Measurements from ENCODE around the gene TNS1. TPM values are rescaled to one million over a fixed set of nuclear protein-coding genes. Genes with fewer than 3 reads are reported as not detected.

TNS1 gene
- polyA plus RNA-seq, 1 of the 3 experiments (the other 2 are of a cell fraction), result 12.1 TPM

DNA sequence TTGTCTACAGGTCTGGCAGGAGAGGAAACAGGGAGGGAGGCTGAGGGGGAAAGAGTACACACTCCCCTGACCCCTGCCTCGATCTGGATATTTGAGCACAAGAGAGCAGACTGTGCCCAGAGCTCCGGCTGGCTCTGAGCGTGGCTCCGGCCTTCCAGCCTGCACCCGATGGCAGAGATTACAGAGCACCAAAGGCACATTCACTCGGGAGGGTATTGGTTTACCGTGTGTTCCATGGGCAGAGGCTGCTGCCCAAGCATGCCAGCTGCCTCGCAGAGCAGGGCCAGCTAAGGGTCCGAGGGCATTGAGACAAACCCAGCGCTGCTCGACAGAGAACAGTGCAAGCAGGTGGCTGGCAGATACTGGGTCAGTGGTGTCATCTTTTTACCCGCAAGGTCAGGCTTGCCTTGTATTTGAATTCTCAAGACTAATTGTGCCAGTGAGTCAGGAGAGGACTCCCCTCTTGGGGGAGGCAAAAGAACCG is 132.2 kb downstream of the TNS1 start:
- no peak overlapping the region; a peak in 1 of 4 replicates for H3K27ac ChIP-seq (ENCODE audit: low read depth in 2 of 2, low read length in 1 of 2)
- no peaks in the 10 kb centered on the region for H3K9me2 ChIP-seq
- peaks cover 4% of the 10 kb centered on the region for H3F3A ChIP-seq (replicated peaks; ENCODE audit: insufficient read depth)
- no peak for TF ChIP-seq TEAD4 (IDR thresholded peaks at IDR 0.05; ENCODE audit: borderline replicate concordance, insufficient read depth)
- TF ChIP-seq CHD2 (IDR thresholded peaks at IDR 0.05; ENCODE audit: low read length, partially characterized antibody), result no peak
- peak; percentile 38; the same call in 1 of the 2 replicates for TF ChIP-seq GATA2 (CRISPR knock-in tag; IDR thresholded peaks at IDR 0.05)
- H3K4me1 ChIP-seq (ENCODE audit: control insufficient read depth in 1 of 2, insufficient read depth in 2 of 2, low read depth in 1 of 2, low read length in 1 of 2), result peaks cover 9 to 13% of the 10 kb centered on the region in 2 experiments; a peak in 2 of 4 replicates
- no peak overlapping the region for H3K9ac ChIP-seq
- ChIA-PET CTCF (interaction anchor here (1.1 to 4.8 kb wide), 8 partner anchors 10 to 124 kb away, joined by 3 to 20 read pairs (median 4); no protein-coding TSS in a partner anchor), POLR2A (interaction anchor here (1.2 kb wide), 1 partner anchor 17 kb away, joined by 5 read pairs; no protein-coding TSS in a partner anchor)
- no peak overlapping the region for H3K4me3 ChIP-seq (ENCODE audit: low read depth in 2 of 2, low read length in 1 of 2)
- peak; percentile 49 for DNase-seq
- H3K9me3 ChIP-seq, result no peaks in the 10 kb centered on the region
- 85% methylated on average over 6 of the region's 13 CpGs for WGBS (ENCODE audit: low lambda C conversion rate)
- no peak overlapping the region for H2AFZ ChIP-seq (ENCODE audit: low read depth)
- peaks cover 49 to 63% of the 10 kb centered on the region in 2 experiments for H3K36me3 ChIP-seq (replicated peaks in 1 of 2; ENCODE audit: control insufficient read depth in 1 of 2, insufficient read depth in 2 of 2, low read length in 1 of 2)
- H4K20me1 ChIP-seq (ENCODE audit: insufficient read depth), result peaks cover 48% of the 10 kb centered on the region
- H3K79me2 ChIP-seq (ENCODE audit: insufficient read depth), result peaks cover 21% of the 10 kb centered on the region; the same call in 1 of the 2 replicates
- H3K4me2 ChIP-seq, result no peak overlapping the region
- H3K27me3 ChIP-seq (ENCODE audit: insufficient read depth), result no peaks in the 10 kb centered on the region

- H3K4me1 ChIP-seq (ENCODE audit: control insufficient read depth in 1 of 2, insufficient read depth in 2 of 2, low read depth in 1 of 2, low read length in 1 of 2), result peaks cover 9 to 13% of the 10 kb centered on the region in 2 experiments; a peak in 2 of 4 replicates
- H3K9me3 ChIP-seq, result no peaks in the 10 kb centered on the region
- ChIA-PET POLR2A (no interaction called here), CTCF (interaction anchor here (1.0 to 4.8 kb wide), 6 partner anchors 10 to 83 kb away, joined by 3 to 20 read pairs (median 6); no protein-coding TSS in a partner anchor)
- no peak overlapping the region for H3K4me3 ChIP-seq (ENCODE audit: low read depth in 2 of 2, low read length in 1 of 2)
- peaks cover 58 to 69% of the 10 kb centered on the region in 2 experiments for H3K36me3 ChIP-seq (replicated peaks in 1 of 2; ENCODE audit: control insufficient read depth in 1 of 2, insufficient read depth in 2 of 2, low read length in 1 of 2)
- no peaks in the 10 kb centered on the region for H3K9me2 ChIP-seq
- H3K79me2 ChIP-seq (ENCODE audit: insufficient read depth), result peaks cover 17% of the 10 kb centered on the region; the same call in 1 of the 2 replicates
- no peak for DNase-seq
- no peak overlapping the region; a peak in 1 of 4 replicates for H3K27ac ChIP-seq (ENCODE audit: low read depth in 2 of 2, low read length in 1 of 2)
- H3K9ac ChIP-seq, result no peak overlapping the region
- TF ChIP-seq RXRA (IDR thresholded peaks at IDR 0.05; ENCODE audit: borderline replicate concordance, low read depth) (no peak), JUND (IDR thresholded peaks at IDR 0.05) (peak; percentile 20; the same call in 1 of the 2 replicates), FOSL2 (IDR thresholded peaks at IDR 0.05; ENCODE audit: borderline replicate concordance, low read depth) (peak; percentile 42; the same call in 1 of the 2 replicates)
- TF ChIP-seq, protein P1, sequence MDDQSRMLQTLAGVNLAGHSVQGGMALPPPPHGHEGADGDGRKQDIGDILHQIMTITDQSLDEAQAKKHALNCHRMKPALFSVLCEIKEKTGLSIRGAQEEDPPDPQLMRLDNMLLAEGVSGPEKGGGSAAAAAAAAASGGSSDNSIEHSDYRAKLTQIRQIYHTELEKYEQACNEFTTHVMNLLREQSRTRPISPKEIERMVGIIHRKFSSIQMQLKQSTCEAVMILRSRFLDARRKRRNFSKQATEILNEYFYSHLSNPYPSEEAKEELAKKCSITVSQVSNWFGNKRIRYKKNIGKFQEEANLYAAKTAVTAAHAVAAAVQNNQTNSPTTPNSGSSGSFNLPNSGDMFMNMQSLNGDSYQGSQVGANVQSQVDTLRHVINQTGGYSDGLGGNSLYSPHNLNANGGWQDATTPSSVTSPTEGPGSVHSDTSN (IDR thresholded peaks at IDR 0.05), result peak; percentile 32; the same call in 1 of the 2 replicates
- 80% methylated on average over 3 of the region's 3 CpGs for WGBS (ENCODE audit: low lambda C conversion rate)
- H2AFZ ChIP-seq (ENCODE audit: low read depth), result no peak overlapping the region
- H3K4me2 ChIP-seq, result peak overlapping the region; percentile 13; the same call in 1 of the 2 replicates
- H3F3A ChIP-seq (replicated peaks; ENCODE audit: insufficient read depth), result peaks cover 4% of the 10 kb centered on the region
- no peaks in the 10 kb centered on the region for H3K27me3 ChIP-seq (ENCODE audit: insufficient read depth)
- peaks cover 44% of the 10 kb centered on the region for H4K20me1 ChIP-seq (ENCODE audit: insufficient read depth)
Measured at GRCh38 chr2:217868911-217869334, 133.9 kb downstream of the TNS1 start.

DNA sequence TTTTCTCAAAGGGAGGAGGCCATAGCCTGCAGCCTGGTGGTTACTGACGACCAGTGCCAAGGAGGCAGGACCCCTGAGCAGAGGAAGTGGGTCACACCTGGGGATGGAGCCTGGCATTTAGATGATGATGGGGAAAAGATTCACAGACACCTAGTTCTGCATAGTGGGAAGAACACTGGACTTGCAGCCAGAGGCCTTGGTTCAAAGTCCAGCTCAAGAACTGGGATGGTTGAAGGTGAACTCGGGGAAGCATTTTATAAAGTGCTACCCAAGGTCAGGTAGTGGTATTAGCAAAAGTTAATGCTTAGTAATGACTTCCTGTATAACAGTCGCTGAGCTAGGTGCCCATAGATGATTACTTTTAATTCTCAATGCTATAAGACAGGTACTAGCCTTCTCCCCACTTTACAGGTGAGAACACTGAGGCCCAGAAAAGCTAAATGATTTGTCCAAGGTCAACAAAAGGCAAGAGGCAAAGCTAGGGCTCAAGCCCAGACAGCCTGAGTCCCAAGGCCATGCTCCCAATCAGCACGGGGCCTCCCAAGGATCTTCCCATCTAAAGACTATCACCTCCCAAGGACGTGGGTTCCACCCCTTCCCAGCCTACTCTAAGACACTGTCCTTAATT is 134.4 kb downstream of the TNS1 start:
- Histone ChIP-seq H3K9me3 (no peaks in the 10 kb centered on the region), H3K27me3 (ENCODE audit: insufficient read depth) (no peaks in the 10 kb centered on the region), H3K9me2 (no peaks in the 10 kb centered on the region), H3K4me1 (ENCODE audit: control insufficient read depth in 1 of 2, insufficient read depth in 2 of 2, low read depth in 1 of 2, low read length in 1 of 2) (peaks cover 9 to 13% of the 10 kb centered on the region in 2 experiments; a peak in 2 of 4 replicates), H3K9ac (no peak overlapping the region), H2AFZ (ENCODE audit: low read depth) (no peak overlapping the region), H3K27ac (ENCODE audit: low read depth in 2 of 2, low read length in 1 of 2) (no peak overlapping the region), H3K36me3 (replicated peaks in 1 of 2; ENCODE audit: control insufficient read depth in 1 of 2, insufficient read depth in 2 of 2, low read length in 1 of 2) (peaks cover 60 to 74% of the 10 kb centered on the region in 2 experiments), H3K4me3 (ENCODE audit: low read depth in 2 of 2, low read length in 1 of 2) (no peak overlapping the region), H3F3A (replicated peaks; ENCODE audit: insufficient read depth) (peaks cover 4% of the 10 kb centered on the region), H3K79me2 (ENCODE audit: insufficient read depth) (peaks cover 13% of the 10 kb centered on the region; the same call in 1 of the 2 replicates), H4K20me1 (ENCODE audit: insufficient read depth) (peaks cover 44% of the 10 kb centered on the region), H3K4me2 (no peak overlapping the region)
- 96% methylated on average over 4 of the region's 5 CpGs for WGBS (ENCODE audit: low lambda C conversion rate)
- POLR2A ChIA-PET, result no interaction called here
- no peak for DNase-seq
- CTCF ChIA-PET, result interaction anchor here (0.9 to 4.8 kb wide), 7 partner anchors 10 to 83 kb away, joined by 3 to 20 read pairs (median 4); no protein-coding TSS in a partner anchor
- TF ChIP-seq RAD21 (IDR thresholded peaks at IDR 0.05; ENCODE audit: low read length), result no peak
- TF ChIP-seq TCF12 (IDR thresholded peaks at IDR 0.05), result no peak
- TF ChIP-seq MEF2A (IDR thresholded peaks at IDR 0.05; ENCODE audit: borderline replicate concordance, low read depth), result no peak
- TF ChIP-seq FOXJ3 (CRISPR knock-in tag; IDR thresholded peaks at IDR 0.05), result no peak
- TF ChIP-seq GABPA (IDR thresholded peaks at IDR 0.05; ENCODE audit: low read depth), result no peak
- TF ChIP-seq RFX5 (IDR thresholded peaks at IDR 0.05; ENCODE audit: low read length), result no peak
- TF ChIP-seq IRF3 (IDR thresholded peaks at IDR 0.05; ENCODE audit: low read depth, low read length), result no peak
- TF ChIP-seq TAF1 (IDR thresholded peaks at IDR 0.05; ENCODE audit: borderline replicate concordance, low read depth, low read length), result no peak
- TF ChIP-seq GATA2 (CRISPR knock-in tag; IDR thresholded peaks at IDR 0.05), result no peak
- TF ChIP-seq NFIC (IDR thresholded peaks at IDR 0.05; ENCODE audit: borderline replicate concordance), result no peak
- TF ChIP-seq RCOR1 (IDR thresholded peaks at IDR 0.05; ENCODE audit: low read length), result no peak
- no peak for TF ChIP-seq USF1 (IDR thresholded peaks at IDR 0.05; ENCODE audit: borderline replicate concordance, low read depth)
